ENCODE measurements around the gene ZBTB22.
A peak's percentile ranks its signal among the peaks of the same experiment; 100 is the strongest.
"Not testable (repeated sequence)": the region's sequence is repeated elsewhere in the genome, so short reads cannot be mapped to it uniquely, and the experiment has no call there.

Gene ZBTB22

GRCh38 chr6:33317669-33318425 is at the start of gene ZBTB22:
Gene ZBTB22 (minus strand): TSS chr6:33317744. CDS start chr6:33316916, 828 bp downstream.
- DNase-seq, result peak; percentile 98

DNA sequence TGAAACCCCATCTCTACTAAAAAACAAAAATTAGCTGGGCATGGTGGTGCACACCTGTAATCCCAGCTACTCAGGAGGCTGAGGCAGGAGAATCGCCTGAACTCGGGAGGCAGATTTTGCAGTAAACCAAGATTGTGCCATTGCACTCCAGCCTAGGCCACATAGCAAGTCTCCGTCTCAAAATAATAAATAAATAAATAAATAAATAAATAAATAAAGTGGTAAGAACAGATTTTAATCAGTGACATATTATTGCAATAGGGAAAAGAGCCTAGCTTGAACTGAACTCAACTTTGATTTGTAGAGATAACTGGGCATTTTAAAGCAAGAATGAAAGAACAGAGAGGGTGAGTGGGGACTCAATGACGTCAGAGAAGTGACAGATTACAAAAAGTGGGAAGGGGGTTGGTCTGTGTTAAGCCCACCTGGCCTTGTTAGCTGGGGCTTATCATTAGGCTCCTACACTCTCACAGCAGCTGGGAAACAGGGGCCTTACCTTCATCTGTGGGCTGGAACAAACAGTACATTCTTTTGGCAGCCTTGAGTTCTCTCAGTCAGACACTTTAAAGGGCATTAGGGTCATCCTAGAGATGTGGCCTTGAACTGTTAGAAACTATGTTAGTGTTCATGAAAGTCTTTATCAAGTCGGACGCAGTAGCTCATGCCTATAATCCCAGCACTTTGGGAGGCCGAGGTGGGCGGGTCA is 49.6 kb upstream of the ZBTB22 start:
- DNase-seq, result no peak

DNA sequence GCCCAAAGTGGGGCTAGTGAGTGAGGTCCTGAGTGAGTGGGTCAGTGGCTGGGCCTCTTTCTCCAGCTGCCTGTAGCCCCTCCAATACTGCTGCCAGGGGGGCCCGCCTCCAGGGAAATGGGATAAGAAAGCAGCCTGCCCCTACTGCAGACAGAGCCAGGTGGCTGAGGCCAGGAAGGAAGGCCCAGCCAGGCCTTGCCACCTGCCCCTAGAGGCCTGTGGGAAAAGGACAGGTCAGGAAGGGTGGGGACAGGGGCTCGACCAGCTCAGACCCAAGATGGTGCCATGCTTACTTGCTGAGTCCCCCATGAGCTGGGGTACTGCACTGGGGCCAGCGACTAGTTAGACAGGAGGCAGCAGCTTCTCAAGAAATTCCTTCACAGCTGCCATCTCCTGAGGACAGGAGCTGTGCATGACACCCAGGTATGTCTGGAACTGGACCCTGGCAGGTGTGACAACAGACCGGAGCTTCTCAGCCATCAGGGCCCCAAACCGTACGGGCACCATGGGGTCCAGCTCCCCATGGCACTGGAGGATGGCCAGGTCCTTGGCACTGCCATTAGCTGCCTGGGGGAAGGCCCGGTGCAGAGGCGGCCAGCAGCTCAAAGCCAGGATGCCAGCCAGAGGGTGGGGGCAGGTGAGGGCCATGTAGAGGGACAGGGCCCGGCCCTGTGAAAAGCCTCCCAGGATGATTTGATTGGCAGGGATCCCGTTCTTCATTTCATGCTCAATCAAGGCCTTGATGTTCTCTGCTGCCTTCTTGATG is 47.8 kb upstream of the ZBTB22 start:
- not testable (repeated sequence) for DNase-seq

GRCh38 chr6:33364475-33365205 is 47.1 kb upstream of the ZBTB22 start:
- not testable (repeated sequence) for DNase-seq

DNA sequence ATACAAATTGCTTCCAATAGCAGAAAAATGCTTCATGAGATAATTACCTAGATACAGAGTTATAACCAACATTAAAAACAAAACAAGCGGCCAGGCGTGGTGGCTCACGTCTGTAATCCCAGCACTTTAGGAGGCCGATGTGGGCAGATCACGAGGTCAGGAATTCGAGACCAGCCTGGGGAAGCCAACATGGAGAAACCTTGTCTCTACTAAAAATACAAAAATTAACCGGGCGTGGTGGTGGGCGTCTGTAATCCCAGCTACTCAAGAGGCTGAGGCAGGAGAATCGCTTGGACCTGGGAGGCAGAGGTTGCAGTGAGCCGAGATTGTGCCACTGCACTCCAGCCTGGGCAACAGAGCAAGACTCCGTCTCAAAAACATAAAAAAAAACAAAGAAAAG is 45.9 kb upstream of the ZBTB22 start:
- not testable (repeated sequence) for DNase-seq

DNA sequence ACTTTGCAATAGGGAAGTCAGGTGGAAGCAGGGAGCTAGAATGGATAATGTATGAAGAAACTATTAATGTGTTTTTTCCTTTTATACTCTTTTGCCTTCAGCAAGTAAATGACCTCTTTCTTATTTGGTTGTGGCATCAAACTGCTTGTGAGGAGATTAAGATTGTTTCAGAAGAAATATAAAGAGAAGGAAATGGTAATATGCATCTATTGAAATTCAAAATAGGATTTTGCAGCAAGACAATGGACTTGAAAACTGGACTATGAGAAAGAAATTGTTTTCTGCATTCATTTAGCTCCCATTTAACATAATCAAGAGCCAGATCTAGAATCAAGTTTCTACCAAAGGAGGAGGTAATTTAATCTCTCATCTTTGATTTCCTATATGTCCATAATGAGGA is 41.8 kb upstream of the ZBTB22 start:
- DNase-seq, result no peak

- not testable (repeated sequence) for DNase-seq
Measured at GRCh38 chr6:33357160-33357871, 39.8 kb upstream of the ZBTB22 start.

GRCh38 chr6:33356295-33356694 is 38.8 kb upstream of the ZBTB22 start:
- no peak for DNase-seq

- DNase-seq, result not testable (repeated sequence)
Measured at GRCh38 chr6:33355860-33356259, 38.3 kb upstream of the ZBTB22 start.

DNA sequence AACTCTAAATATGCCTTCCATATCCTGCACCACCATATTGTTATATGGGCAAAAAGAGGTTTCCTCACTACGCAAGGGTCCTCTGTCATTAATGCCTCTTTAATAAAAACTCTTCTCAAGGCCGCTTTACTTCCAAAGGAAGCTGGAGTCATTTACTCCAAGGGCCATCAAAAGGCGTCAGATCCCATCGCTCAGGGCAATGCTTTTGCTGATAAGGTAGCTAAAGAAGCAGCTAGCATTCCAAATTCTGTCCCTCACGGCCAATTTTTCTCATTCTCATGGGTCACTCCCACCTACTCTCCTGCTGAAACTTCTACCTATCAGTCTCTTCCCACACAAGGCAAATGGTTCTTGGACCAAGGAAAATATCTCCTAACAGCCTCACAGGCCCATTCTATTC is 30.3 kb upstream of the ZBTB22 start:
- no peak for DNase-seq

DNA sequence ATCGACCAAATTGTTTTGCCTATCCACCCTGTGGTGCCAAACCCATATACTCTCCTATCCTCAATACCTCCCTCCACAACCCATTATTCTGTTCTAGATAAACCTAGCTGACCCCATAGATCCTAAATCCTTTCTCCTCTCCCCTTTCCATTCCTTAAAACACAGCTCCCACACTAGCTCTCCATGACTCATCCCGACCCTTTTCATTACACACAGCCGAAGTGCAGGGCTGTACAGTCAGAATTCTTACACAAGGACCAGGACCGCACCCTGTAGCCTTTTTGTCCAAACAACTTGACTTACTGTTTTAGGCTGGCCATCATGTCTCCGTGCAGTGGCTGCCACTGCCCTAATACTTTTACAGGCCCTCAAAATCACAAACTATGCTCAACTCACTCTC is 29.4 kb upstream of the ZBTB22 start:
- DNase-seq, result not testable (repeated sequence)

GRCh38 chr6:33344701-33345697 is 27.5 kb upstream of the ZBTB22 start:
- peak; percentile 41 for DNase-seq

DNA sequence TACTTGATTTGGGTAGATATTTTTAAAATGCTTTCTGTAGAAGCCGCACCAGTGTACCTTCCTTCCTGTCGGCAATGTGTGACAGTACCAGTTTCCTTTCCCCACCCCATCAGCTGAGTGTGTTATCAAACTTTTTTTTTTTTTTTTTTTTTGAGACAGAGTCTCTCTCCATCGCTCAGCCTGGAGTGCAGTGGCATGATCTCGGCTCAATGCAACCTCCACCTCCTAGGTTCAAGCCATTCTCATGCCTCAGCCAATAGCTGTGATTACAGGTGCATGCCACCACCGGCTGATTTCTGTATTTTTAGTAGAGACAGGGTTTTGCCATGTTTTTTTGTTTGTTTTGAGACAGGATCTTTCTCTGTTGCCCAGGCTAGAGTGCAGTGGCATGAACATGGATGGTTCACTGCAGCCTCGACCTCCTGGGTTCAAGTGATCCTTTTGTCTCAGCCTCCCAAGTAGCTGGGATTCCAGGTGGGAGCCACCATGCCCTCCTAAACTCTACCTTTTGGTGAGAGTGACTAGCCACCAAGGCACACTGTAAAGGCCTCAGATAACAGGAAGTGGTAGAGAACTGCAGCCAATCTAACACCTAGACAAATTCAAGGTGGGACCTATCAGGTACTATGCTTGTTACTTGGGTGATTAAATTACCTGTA is 26.5 kb upstream of the ZBTB22 start:
- DNase-seq, result no peak

- not testable (repeated sequence) for DNase-seq
Measured at GRCh38 chr6:33343606-33343952, 26.0 kb upstream of the ZBTB22 start.

DNA sequence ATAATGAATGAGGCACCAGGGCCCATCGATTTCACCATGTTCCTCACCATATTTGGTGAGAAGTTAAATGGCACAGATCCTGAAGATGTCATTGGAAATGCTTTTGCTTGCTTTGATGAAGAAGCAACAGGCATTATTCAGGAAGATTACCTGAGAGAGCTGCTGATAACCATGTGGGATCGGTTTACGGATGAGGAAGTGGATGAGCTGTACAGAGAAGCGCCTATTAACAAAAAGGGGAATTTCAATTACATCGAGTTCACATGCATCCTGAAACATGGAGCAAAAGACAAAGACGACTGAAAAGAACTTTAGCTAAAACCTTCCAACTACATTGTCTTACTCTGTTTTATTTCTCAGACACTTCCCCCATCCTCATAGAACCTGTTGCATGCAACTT is 21.6 kb upstream of the ZBTB22 start:
- DNase-seq, result no peak

DNA sequence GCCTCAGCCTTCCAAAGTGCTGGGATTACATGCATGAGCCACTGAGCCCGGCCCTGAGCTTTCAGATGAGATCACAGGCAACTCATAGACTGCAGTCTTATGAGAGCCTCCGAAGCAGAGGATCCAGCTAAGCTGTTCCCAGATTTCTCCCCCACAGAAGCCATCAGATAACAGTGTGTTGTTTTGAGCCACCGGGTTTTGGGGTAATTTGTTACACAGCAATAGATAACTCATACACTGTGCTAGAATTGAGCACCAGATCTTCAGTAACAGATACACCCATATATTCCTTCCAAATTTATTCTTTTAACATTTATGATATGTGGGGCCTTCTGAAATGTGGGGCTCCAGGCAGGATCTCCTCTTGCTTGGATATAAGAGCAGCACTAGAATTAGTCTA is 19.0 kb upstream of the ZBTB22 start:
- DNase-seq, result no peak

- no peak for DNase-seq
Measured at GRCh38 chr6:33335916-33336315, 18.4 kb upstream of the ZBTB22 start.

GRCh38 chr6:33333666-33334065 is 16.1 kb upstream of the ZBTB22 start:
- no peak for DNase-seq

DNA sequence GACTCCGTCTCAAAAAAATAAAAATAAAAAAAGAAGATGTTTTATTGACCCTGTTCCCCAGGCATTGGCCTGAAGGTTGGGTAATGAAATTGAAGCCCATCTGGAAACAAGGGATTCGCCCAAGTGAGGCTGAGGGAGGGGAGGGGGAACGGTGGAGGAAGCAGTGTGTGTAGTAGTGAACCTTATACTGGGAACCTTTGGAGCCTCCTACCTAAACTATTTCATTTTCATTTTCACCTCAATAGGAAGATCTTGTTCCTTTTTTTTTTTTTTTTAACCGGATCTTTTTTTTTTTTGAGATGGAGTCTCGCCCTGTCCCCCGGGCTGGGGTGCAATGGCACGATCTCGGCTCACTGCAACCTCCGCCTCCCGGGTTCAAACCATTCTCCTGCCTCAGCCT is 13.2 kb upstream of the ZBTB22 start:
- no peak for DNase-seq

DNA sequence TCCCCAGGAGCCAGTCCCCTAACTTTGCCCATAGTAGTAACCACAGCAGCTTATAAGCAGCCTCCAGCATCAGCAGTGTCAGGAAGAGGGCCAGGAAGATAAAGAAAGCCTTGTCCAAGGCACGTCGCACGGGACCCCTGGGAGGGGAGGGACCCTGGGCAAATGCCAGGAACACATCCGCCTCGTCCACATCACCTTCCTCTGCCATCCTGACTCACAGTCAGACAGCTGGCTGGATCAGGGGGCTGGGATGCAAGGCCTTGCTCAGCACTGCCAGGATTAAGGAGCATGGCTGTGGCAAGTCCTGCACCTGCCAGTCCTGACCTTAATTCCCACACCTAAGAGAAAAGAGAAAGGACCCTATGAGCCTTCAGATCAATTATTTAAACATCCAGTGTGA is 11.5 kb upstream of the ZBTB22 start:
- no peak for DNase-seq

Data from T1000 (cell line).